Transverse colon (tissue), 4 donors: Measurements from ENCODE around the gene OR2L3. TPM values are rescaled to one million over a fixed set of nuclear protein-coding genes. Genes with fewer than 3 reads are reported as not detected.

Experiments
- DNase-seq: peaks from one replicate; pipeline ENCODE4 v3.0.0-alpha.2; 2019
- H3K27ac ChIP-seq, 4 donors: fragments of 200-600 bp; sonication (generic); 2 replicates each; pipeline ENCODE4 v1.5.1; 2016 to 2018; ENCODE audit warnings: inconsistent platforms in 4 of 4
- H3K27me3 ChIP-seq: fragments of 200-600 bp; sonication (generic); 2 replicates; pipeline ENCODE4 v1.5.1; 2017; ENCODE audit warnings: inconsistent platforms
- H3K36me3 ChIP-seq, 4 donors: fragments of 200-600 bp; sonication (generic); 2 replicates each; pipeline ENCODE4 v1.5.1; 2017 to 2019; ENCODE audit warnings: inconsistent platforms in 4 of 4
- H3K4me1 ChIP-seq, 4 donors: fragments of 200-600 bp; sonication (generic); 2 replicates each; pipeline ENCODE4 v1.5.1; 2017 to 2020; ENCODE audit warnings: inconsistent platforms in 4 of 4
- H3K4me3 ChIP-seq, 4 donors: fragments of 200-600 bp; sonication (generic); 1 replicate in 1 of 4; 2 replicates in 3 of 4; pipeline versions ENCODE4 v1.5.1 to v1.6.1; 2017 to 2019; ENCODE audit warnings: inconsistent platforms in 4 of 4
- H3K9me3 ChIP-seq, 2 donors: fragments of 200-600 bp; sonication (generic); 2 replicates each; pipeline ENCODE4 v1.5.1; 2017 to 2019; ENCODE audit warnings: inconsistent platforms in 2 of 2
- CTCF ChIP-seq, 5 experiments: fragments of 200-600 bp in 3 of 5; fragments of 450-650 bp in 2 of 5; sonication (generic) in 3 of 5; IDR thresholded peaks; 1 replicate in 2 of 5; 2 replicates in 3 of 5; pipeline ENCODE4 v1.5.1; 2016 to 2017; ENCODE audit warnings: antibody characterized with exemption in 5 of 5, inconsistent platforms in 3 of 5, mild to moderate bottlenecking in 2 of 5, moderate library complexity in 1 of 5
- EP300 ChIP-seq: sonication (generic); formaldehyde crosslinking; IDR thresholded peaks from one replicate; pipeline ENCODE4 v1.6.1; 2017; ENCODE audit warnings: antibody characterized with exemption, low read depth
- POLR2A ChIP-seq: fragments of 450-650 bp; IDR thresholded peaks from one replicate; pipeline ENCODE4 v1.6.1; 2016; ENCODE audit warnings: antibody characterized with exemption, mild to moderate bottlenecking, moderate library complexity
- POLR2AphosphoS5 ChIP-seq, 3 donors: sonication (generic); formaldehyde crosslinking; IDR thresholded peaks; one replicate each; pipeline ENCODE4 v1.6.1; 2016; ENCODE audit warnings: antibody characterized with exemption in 3 of 3
- WGBS, 2 donors: methylation state at CpG; one replicate each; pipeline ENCODE4 v1.1.5; 2018; ENCODE audit warnings: low coverage in 1 of 2; 5-methylcytosine and 5-hydroxymethylcytosine counted together
- in situ Hi-C, 4 donors: fragments of 200-750 bp; cut with MboI; loops; one replicate each; pipeline versions ENCODE4 v1.15.0 to v1.15.1; 2017; ENCODE audit warnings: low sequenced_read_pairs in 3 of 4, low pct_ligation_motif_present in 1 of 4, low pct_unique_long_range_greater_than_20kb in 1 of 4
- intact Hi-C: fragments of 100-400 bp; cut with DNase I; formaldehyde crosslinking; loops from one replicate; pipeline ENCODE4 v1.15.1; 2023; ENCODE audit warnings: low total_unique reads
- small RNA-seq, 4 donors: library from RNA; depleted of rRNA; stranded (forward); fragments of <200 nt; gene quantifications; one replicate each; pipeline ENCODE3, GENCODE V24; 2016
- total RNA-seq, 4 donors: library from RNA; depleted of rRNA; stranded (reverse); fragments of >200 nt; gene quantifications; one replicate each; pipeline ENCODE4 v1.1.0, GENCODE V29; 2016

The OR2L3 gene
- total RNA-seq, 4 donors from 2014 or later = not detected

GRCh38 chr1:248111157-248111556 lies 64.5 kb downstream of the OR2L3 start:
- H3K9me3 ChIP-seq = peaks cover 25 to 27% of the 10 kb centered on the region in 2 donors
- TF ChIP-seq POLR2AphosphoS5 (IDR thresholded peaks at IDR 0.05) (no peak), EP300 (no peak), POLR2A (no peak), CTCF (IDR thresholded peaks at IDR 0.05) (no peak)
- intact Hi-C loops = no loop called here
- in situ Hi-C loops = no loop called here
- 80 to 92% methylated on average over 4 to 5 of the region's 5 CpGs for WGBS, 2 donors
- no peaks in the 10 kb centered on the region for H3K27me3 ChIP-seq
- H3K36me3 ChIP-seq = no peaks in the 10 kb centered on the region
- no peak for DNase-seq
- H3K4me3 ChIP-seq = no peak overlapping the region
- no peak overlapping the region for H3K27ac ChIP-seq
- H3K4me1 ChIP-seq = no peaks in the 10 kb centered on the region

Small RNA genes lying within 50 kb of the gene (small RNA-seq; reads per million reads assigned to genes)
- gene RF00019 = 0 reads per million in 4 donors

Other genes with a start within 250 kb of the OR2L3 start
- gene OR14A16, start 222.7 kb upstream of the OR2L3 start, total RNA-seq = not detected
- not detected for gene OR11L1, start 204.9 kb upstream of the OR2L3 start, total RNA-seq
- gene TRIM58, start 189.6 kb upstream of the OR2L3 start, total RNA-seq = 10 to 100 TPM in 1 of 4 donors, 1 to 10 TPM in 2, not detected in 1; 2.0 to 10.8 (median 7.0) TPM
- 1 to 10 TPM in 1 of 4 donors, under 1 TPM in 1, not detected in 2; 0.68 to 5.4 TPM for gene OR2W3, start 151.2 kb upstream of the OR2L3 start, total RNA-seq
- not detected for gene OR2T8, start 126.6 kb upstream of the OR2L3 start, total RNA-seq
- not detected for gene OR2AJ1, start 121.9 kb upstream of the OR2L3 start, total RNA-seq
- gene OR2L8, start 98.0 kb upstream of the OR2L3 start, total RNA-seq = not detected
- gene OR2AK2, start 81.6 kb upstream of the OR2L3 start, total RNA-seq = not detected
- gene OR2L5, start 33.2 kb upstream of the OR2L3 start, total RNA-seq = under 1 TPM in 1 of 4 donors, not detected in 3; 0.32 TPM
- 1 to 10 TPM in 1 of 4 donors, under 1 TPM in 1, not detected in 2; 0.16 to 1.5 TPM for gene OR2L2, start 16.8 kb upstream of the OR2L3 start, total RNA-seq
- gene OR2L13, start 48.3 kb downstream of the OR2L3 start, total RNA-seq = not detected
- not detected for gene OR2M5, start 98.3 kb downstream of the OR2L3 start, total RNA-seq
- gene OR2M2, start 128.0 kb downstream of the OR2L3 start, total RNA-seq = not detected
- not detected for gene OR2M3, start 150.4 kb downstream of the OR2L3 start, total RNA-seq
- not detected for gene OR2M4, start 184.6 kb downstream of the OR2L3 start, total RNA-seq
- gene OR2T33, start 231.1 kb downstream of the OR2L3 start, total RNA-seq = not detected